Progenitor cell of endocrine pancreas (in vitro differentiated cells): Measurements from ENCODE around the gene CXXC4. TPM values are rescaled to one million over a fixed set of nuclear protein-coding genes. Genes with fewer than 3 reads are reported as not detected.

Experiments
- DNase-seq: peaks from one replicate; pipeline ENCODE4 v3.0.0; 2021; ENCODE audit warnings: low spot score; ENCODE audit not compliant: unreplicated experiment
- H3K27ac Mint-ChIP-seq: 2 replicates; pipeline ENCODE4 v1.8.0; 2021; ENCODE audit warnings: mild to moderate bottlenecking, moderate library complexity, mixed read lengths
- H3K27me3 Mint-ChIP-seq: 2 replicates; pipeline ENCODE4 v1.8.0; 2021; ENCODE audit warnings: mixed read lengths
- H3K36me3 Mint-ChIP-seq: 2 replicates; pipeline ENCODE4 v1.8.0; 2022; ENCODE audit warnings: mixed read lengths; ENCODE audit not compliant: insufficient read depth
- H3K4me1 Mint-ChIP-seq: 2 replicates; pipeline ENCODE4 v1.8.0; 2021; ENCODE audit warnings: low read depth, mixed read lengths
- H3K4me3 Mint-ChIP-seq: 2 replicates; pipeline ENCODE4 v1.8.0; 2021; ENCODE audit warnings: low read depth, mild to moderate bottlenecking, moderate library complexity, mixed read lengths
- H3K9me3 Mint-ChIP-seq: 2 replicates; pipeline ENCODE4 v1.8.0; 2021; ENCODE audit warnings: low read depth, mixed read lengths
- total RNA-seq: library from RNA; stranded (reverse); gene quantifications from 2 replicates; pipeline ENCODE4 v1.2.1, GENCODE V29; 2021
- TF ChIP-seq, protein P1 (sequence below): fragments of 200-600 bp; sonication (generic); IDR thresholded peaks from one replicate; pipeline ENCODE4 v1.5.0; 2021; ENCODE audit warnings: antibody characterized with exemption, mild to moderate bottlenecking; ENCODE audit not compliant: unreplicated experiment

Gene CXXC4
- total RNA-seq, 1 donor from 2014 or later, result 40.8 TPM

DNA sequence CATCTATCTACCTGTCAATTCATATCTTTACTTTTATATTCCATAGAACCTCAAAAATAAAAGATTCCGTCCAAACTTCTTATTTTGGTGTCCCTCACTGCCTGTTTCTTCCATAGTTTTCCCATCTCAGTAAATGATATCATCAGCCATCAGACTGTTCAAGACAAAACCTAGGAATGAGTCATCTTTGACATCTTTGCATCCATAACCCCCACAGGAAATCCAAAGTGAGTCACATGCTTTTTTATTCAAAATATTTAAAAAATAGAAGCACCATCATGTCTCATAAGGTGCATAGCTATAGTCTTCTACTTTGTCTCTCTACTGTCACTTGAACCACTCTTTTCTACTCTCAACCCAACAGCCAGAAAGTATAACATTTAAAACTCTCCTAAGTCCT, 29.9 kb upstream of the CXXC4 start:
- H3K36me3 Mint-ChIP-seq, result no peaks in the 10 kb centered on the region
- no peak for DNase-seq
- TF ChIP-seq, protein P1, sequence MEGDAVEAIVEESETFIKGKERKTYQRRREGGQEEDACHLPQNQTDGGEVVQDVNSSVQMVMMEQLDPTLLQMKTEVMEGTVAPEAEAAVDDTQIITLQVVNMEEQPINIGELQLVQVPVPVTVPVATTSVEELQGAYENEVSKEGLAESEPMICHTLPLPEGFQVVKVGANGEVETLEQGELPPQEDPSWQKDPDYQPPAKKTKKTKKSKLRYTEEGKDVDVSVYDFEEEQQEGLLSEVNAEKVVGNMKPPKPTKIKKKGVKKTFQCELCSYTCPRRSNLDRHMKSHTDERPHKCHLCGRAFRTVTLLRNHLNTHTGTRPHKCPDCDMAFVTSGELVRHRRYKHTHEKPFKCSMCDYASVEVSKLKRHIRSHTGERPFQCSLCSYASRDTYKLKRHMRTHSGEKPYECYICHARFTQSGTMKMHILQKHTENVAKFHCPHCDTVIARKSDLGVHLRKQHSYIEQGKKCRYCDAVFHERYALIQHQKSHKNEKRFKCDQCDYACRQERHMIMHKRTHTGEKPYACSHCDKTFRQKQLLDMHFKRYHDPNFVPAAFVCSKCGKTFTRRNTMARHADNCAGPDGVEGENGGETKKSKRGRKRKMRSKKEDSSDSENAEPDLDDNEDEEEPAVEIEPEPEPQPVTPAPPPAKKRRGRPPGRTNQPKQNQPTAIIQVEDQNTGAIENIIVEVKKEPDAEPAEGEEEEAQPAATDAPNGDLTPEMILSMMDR, result no peak
- H3K4me3 Mint-ChIP-seq, result no peak overlapping the region
- no peak overlapping the region for H3K27ac Mint-ChIP-seq
- H3K9me3 Mint-ChIP-seq, result no peaks in the 10 kb centered on the region
- no peaks in the 10 kb centered on the region for H3K4me1 Mint-ChIP-seq
- no peaks in the 10 kb centered on the region for H3K27me3 Mint-ChIP-seq

GRCh38 chr4:104524026-104524425, 29.3 kb upstream of the CXXC4 start:
- H3K27ac Mint-ChIP-seq, result no peak overlapping the region
- no peaks in the 10 kb centered on the region for H3K36me3 Mint-ChIP-seq
- H3K9me3 Mint-ChIP-seq, result no peaks in the 10 kb centered on the region
- H3K4me3 Mint-ChIP-seq, result no peak overlapping the region
- no peak for DNase-seq
- H3K27me3 Mint-ChIP-seq, result no peaks in the 10 kb centered on the region
- TF ChIP-seq, protein P1, result no peak
- no peaks in the 10 kb centered on the region for H3K4me1 Mint-ChIP-seq

DNA sequence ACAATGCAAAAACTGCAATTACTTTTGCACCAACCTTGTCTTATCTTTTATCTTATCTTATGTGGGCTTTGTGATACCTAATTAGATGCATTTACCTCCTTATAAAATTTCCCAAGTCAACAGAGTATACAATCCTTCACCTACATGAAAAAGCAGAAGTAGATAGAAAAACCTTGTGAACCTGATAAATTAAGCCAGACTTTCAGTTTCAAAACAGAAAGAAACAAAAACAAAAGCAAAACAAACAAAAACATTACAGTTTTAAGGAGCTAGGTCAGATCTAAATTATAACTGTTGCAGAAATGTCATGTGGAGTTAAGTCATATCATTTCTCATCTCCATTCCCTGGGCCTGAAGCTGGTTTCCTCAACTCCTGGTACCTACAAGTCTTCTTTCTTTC, 24.9 kb upstream of the CXXC4 start:
- no peaks in the 10 kb centered on the region for H3K4me1 Mint-ChIP-seq

GRCh38 chr4:104516884-104517283, 22.2 kb upstream of the CXXC4 start:
- Mint-ChIP-seq H3K4me1 (no peaks in the 10 kb centered on the region), H3K36me3 (peaks cover 1% of the 10 kb centered on the region), H3K27me3 (no peaks in the 10 kb centered on the region), H3K9me3 (peaks cover 6% of the 10 kb centered on the region), H3K27ac (no peak overlapping the region), H3K4me3 (no peak overlapping the region)
- TF ChIP-seq, protein P1, result no peak
- no peak for DNase-seq

More for the DNA sequence above, 24.9 kb upstream of the CXXC4 start:
- TF ChIP-seq, protein P1, result no peak
- H3K9me3 Mint-ChIP-seq, result peaks cover 6% of the 10 kb centered on the region
- H3K36me3 Mint-ChIP-seq, result peaks cover 1% of the 10 kb centered on the region
- no peak overlapping the region for H3K27ac Mint-ChIP-seq
- H3K27me3 Mint-ChIP-seq, result no peaks in the 10 kb centered on the region
- H3K4me3 Mint-ChIP-seq, result no peak overlapping the region
- no peak for DNase-seq

GRCh38 chr4:104508224-104508623, 13.5 kb upstream of the CXXC4 start:
- no peak for DNase-seq
- no peaks in the 10 kb centered on the region for H3K27me3 Mint-ChIP-seq

More at GRCh38 chr4:104508224-104508623, 13.5 kb upstream of the CXXC4 start:
- H3K4me3 Mint-ChIP-seq, result no peak overlapping the region
- peaks cover 4% of the 10 kb centered on the region for H3K4me1 Mint-ChIP-seq
- TF ChIP-seq, protein P1, result no peak
- H3K27ac Mint-ChIP-seq, result no peak overlapping the region
- H3K36me3 Mint-ChIP-seq, result no peaks in the 10 kb centered on the region
- H3K9me3 Mint-ChIP-seq, result peaks cover 4% of the 10 kb centered on the region
